GM19372 (cell line): Measurements from ENCODE around the gene MCUB.
A peak's percentile ranks its signal among the peaks of the same experiment; 100 is the strongest.
"Not testable (repeated sequence)": the region's sequence is repeated elsewhere in the genome, so short reads cannot be mapped to it uniquely, and the experiment has no call there.

Experiments
- ATAC-seq: cut with Tn5 transposase; IDR thresholded peaks from one replicate; pipeline ENCODE4 v1.9.1; 2021; ENCODE audit warnings: mild to moderate bottlenecking, low read depth, moderate library complexity; ENCODE audit not compliant: unreplicated experiment

The MCUB gene, protein sequence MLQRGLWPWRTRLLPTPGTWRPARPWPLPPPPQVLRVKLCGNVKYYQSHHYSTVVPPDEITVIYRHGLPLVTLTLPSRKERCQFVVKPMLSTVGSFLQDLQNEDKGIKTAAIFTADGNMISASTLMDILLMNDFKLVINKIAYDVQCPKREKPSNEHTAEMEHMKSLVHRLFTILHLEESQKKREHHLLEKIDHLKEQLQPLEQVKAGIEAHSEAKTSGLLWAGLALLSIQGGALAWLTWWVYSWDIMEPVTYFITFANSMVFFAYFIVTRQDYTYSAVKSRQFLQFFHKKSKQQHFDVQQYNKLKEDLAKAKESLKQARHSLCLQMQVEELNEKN

DNA sequence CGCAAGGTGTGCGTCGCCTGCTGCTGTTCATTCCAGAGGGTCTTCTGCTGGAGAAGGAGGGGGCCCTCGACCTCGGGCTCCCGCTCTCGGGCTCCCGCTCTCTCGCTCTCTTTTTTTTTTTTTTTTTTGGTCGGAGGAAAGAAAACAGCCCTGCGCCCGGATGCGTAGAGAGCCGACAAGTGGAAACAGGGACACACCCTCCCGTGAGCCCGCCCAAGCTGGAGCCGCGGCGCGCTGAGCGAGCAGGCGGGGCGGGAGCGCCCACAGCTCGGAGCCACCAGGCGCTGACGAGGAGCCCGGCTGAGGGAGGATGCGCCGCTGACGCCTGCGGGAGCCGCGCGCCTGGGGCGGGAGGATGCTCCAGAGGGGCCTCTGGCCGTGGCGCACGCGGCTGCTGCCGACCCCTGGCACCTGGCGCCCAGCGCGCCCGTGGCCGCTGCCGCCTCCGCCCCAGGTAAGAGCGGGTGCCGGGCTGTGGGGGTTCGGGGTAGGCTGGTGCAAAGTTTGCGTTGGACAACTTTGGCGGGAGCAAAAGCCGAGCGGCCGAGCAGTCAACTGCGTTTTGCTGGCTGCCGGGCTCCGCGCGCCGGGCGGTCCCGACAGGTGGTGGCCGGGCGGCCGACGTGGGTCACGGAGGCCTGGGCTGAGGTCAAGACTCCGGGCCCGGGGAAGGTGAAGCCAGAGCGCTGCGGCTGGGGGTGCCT, at the start of gene MCUB:
MCUB (plus strand) TSS at position 264 of the 704 bp plus-strand sequence; CDS start at position 356, 92 bp downstream.
- ATAC-seq = peak; percentile 87

DNA sequence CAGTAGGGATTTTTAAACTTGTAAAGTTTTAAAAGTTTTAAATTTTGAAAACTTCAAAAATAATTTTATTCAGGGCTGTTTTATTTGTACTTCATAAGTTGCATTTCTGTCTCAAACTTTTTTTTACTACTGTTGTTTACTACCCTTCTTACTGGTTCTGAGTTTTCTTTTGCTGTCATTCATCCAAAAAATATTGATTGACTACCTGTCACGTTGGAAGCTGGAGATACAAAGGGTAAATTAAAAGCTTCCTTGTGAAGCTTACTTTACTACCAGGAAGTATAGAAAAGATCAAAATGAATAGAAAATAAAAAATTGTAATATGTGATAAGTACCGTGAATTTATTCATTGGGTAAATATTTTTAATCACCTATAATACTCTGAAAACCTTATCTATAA, 49.4 kb upstream of the MCUB start:
- ATAC-seq = no peak

DNA sequence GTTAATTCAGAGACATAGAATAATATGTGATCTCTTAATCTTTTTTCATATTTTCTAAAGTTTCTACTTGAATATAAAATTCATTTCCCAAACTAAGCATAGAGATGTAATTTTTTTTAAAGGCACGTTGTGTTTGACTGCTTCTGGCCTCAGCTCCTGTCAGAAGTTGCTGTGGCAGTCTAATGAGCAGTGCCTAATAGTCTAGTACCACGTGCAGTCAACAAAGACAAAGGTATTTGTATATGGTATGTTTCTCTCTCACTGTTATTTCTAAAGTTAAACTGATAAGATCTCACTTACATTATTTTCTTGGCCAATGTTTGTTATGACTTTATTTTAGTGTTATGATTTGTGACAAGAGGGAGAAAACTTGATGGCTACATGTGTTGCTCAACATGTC, 48.6 kb upstream of the MCUB start:
- ATAC-seq = no peak

DNA sequence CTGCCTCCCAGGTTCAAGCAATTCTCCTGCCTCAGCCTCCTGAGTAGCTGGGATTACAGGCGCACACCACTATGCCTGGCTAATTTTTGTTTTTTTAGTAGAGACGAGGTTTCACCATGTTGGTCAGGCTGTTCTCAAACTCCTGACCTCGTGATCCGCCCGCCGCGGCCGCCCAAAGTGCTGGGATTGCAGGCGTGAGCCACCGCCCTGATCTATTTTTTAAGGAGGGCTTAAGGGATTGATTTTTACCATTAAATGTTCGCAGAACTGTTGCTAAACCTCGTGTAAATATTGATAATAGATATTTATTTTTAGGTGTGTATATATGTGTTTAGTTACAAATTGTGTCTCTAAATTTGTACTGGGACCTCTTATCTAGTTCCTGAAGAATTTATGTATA, 46.7 kb upstream of the MCUB start:
- not testable (repeated sequence) for ATAC-seq

DNA sequence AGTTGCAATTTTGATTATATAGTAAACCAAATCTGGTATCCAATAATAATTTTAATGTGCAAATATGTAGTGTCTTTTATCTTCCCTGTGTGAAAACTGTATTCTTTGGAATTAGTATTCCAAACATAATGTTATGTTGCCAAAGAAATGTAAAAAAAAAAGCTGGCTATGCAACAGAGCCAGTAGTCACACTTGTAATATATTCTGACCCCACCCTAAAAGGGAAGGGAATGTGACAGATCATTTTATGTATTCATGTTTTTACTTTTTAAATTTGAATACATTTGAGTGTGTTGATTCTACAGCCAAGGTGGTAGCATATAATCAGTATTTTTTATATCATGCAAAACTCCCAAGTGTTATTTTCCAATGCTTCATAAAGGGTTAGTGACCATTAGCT, 27.9 kb upstream of the MCUB start:
- no peak for ATAC-seq

DNA sequence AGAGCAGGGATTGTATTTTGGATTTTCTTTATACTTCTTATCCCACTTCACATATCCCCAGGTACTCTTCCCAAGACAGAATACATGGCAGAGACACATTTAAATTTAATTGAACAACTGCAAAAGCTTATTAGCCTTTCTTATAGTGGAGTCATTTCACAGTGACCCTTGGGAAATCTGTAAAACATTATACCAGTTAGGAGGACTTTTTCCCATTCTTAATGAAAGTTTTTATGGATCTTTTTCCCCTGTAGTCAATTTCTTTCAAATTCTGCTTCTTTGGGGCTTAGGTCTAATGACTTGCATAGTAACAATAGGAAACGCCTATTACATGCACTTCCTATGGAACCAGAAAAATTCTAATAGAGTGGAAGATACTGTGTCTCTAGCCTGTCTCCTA, 14.6 kb upstream of the MCUB start:
- ATAC-seq = no peak

DNA sequence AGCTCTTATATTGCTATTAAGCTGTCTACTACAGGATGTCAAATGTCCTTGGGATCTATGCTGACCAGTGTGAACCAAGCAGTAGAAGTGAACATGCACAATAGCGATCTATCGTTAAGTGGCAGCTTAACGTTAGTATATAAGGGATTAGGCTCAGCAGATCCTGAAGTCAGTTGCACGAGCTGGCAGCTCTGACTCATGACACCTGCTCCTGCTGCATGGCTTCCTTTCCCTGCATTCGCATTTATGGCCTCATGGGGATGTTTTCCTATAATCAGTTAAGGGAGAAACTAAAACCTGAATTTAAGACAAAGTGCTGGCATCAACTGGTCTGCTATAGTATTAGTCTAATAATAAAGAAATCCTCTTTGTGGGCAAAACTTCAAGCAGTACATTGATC, 12.7 kb upstream of the MCUB start:
- no peak for ATAC-seq

DNA sequence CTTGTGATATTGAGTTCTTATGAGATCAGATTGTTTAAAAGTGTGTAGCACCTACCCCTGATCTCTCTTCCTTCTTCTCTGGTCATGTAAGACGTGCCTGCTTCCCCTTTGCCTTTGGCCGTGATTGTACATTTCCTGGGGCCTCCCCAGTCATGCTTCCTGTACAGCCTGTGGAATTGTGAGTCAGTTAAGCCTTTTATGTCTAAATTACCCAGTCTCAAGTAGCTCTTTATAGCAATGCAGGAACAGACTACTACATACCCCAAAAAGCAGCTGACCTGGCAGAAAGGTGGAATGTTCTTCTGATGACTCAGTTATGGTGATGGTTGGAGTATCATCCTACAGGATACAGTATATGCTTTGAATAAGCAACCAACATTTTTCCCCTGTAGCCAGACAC, 11.4 kb upstream of the MCUB start:
- ATAC-seq = no peak

DNA sequence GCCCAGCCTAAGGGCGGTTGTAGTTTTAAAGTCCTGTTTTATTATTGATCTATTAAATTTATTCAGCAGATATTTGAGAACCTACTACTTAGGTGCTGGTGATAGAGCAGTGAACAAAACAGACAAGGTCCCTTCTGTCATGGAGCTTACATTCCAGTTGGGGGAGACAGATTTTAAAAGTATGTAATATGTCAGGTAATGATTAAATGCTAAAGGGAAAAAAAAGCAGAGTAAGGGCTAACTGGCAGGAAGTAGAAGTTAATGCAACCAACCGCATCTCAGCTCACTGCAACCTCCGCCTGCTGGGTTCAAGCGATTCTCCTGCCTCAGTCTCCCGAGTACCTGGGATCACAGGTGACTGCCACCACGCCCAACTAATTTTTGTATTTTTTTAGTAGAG, 7.8 kb upstream of the MCUB start:
- no peak for ATAC-seq

DNA sequence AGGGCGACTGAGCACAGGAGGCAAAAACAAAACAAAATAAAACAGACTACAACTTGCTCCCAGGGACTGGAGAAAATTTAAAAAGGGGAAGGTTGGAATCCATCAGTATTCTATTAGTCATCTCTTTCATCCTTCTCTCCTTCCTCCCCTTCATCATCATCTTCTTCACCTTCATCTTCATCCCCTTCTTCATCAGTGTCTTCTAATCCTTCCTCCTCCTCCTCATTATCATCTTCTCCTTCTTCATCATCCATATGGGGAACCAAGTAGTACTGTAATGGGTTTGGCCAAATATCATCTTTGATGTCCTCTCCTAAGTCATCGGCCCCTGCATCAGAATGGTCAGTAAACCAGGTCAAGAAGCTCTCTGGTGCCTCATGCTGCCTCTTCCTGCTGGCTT, 6.9 kb upstream of the MCUB start:
- no peak for ATAC-seq

DNA sequence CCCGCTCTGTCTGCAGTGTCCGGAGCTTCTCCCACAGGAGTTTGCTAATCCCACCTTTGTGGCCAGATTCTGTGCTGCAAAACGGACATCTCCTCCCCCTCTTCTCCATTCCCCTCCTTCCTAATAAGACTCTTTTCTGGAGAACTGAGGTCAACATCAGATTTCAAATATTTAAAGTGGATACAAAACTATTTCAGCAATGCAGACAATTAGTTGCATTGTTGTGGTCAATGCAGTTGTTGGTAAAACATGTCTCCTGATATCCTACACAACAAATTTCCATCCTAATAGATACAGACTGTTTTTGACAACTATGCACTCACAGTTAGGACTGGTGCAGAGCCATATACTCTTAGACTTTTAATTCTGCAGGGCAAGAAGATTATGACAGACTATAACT, 5.1 kb upstream of the MCUB start:
- ATAC-seq = no peak

DNA sequence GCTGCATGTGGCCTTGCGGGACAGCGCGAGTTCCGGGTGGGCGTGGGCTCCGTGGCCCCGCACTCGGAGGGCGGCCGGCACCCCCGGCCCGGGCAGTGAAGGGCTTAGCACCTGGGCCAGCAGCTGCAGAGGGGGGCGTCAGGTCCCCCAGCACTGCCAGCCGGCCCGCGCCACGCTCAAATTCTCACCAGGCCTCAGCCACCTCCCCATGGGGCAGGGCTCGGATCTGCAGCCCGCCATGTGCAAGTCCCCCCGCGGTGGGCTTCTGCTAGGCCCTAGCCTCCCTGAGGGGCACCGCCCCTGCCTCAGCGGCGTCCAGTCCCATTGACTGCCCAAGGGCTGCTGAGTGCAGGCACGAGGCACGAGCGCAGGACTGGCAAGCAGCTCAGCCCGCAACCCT, 2.6 kb upstream of the MCUB start:
- no peak for ATAC-seq

DNA sequence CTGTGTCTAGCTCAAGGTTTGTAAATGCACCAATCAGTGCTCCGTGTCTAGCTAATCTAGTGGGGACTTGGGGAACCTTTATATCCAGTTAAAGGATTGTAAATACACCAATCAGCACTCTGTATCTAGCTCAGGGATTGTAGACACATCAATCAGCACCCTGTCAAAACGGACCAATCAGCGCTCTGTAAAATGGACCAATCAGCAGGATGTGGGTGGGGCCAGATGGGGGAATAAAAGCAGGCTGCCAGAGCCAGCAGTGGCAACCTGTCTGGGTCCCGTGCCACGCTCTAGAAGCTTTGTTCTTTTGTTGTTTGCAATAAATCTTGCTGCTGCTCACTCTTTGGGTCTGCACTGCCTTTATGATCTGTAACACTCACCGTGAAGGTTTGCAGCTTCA, 2.0 kb upstream of the MCUB start:
- not testable (repeated sequence) for ATAC-seq

DNA sequence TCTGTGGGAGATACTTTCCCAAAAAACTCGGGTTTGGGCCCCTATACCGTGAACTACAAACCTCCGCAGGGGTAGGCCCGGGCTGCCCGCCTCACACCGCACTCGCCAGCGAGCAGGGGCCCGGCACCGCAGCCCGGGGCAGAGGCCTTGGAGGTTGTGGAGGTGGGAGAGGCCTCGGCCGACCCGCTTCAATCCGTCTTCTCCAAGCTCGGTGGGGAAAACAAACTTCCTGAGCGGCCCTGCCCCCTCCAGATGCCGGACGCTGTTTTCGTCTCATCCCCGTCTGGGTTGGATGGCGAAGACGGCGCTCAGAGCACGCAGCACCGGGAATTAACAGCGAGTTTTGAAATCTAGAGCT, 442 bp upstream of the MCUB start:
- ATAC-seq = peak; percentile 16

DNA sequence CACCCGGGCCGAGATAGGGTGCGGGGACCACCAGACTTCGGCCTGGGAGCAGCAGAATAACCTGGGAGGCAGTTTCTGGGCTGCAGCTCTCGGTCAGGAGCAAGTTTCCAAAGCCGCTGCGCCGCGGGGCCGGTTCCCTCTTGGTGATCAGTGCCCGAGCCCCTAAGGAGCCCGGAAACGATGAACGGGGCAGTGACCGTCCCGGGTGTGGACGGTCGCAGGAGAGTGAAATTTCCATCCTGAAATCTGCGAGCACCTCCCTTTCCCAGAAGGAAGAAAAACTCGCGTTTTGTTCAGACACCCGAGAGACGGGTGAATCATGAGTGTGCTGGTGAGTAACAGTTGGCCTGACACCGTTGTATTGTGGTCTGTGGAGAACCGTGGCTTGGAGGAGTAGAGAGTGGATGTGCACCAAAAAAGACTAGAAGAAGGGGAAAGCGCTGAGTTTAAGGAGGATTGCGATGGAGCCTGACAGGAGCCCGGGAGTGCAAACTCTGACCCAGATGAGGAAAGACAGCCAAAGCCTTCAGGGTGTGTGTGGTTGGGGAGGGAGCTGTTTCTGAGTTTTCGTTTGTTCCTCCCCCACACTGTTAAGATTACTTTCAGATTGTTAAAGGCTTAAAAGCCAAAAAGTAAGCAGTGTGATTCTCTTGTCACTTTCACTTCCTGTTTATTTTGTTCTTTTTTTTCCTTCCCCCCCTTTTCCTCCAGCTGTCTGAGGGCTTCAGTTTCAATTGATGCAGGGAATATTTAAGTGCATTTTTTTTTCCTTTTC, 828 bp downstream of the MCUB start:
- ATAC-seq = peak; percentile 61

DNA sequence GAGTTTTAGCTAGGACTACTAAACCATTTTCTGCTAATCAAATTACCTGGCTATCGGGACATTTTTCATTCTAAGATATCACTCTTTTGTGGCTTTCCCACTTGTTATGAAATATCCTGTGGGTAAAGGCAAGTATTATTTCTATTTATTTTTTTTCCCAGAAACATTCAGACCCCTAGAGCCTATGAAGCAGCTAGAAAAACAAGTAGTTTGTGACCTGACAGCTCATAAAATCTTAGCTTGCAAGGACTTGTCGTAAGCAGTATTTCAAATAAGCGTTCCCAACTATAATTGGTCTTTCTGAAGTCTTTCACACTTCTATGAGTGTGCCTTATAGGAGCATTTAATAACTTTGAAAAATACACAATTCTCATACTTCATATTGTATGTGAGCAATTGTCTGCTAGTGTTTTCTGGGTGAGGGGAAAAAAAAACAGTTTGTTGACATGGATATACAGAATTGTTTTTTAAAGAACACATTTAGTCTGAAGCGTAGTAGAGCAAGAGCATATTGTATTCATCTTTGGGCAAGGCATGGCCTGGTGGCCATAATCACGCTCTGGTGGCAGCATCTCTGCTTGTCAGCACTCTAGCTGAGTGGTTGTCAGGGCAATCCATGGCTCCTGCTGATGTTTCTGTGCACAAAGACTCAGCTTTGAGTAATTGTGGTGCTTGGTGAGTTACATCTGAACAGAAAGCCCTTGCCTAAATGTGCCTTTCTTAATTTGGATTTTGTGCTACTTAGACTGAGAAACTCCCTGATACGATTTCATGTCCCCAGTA, 2.6 kb downstream of the MCUB start:
- ATAC-seq = no peak

DNA sequence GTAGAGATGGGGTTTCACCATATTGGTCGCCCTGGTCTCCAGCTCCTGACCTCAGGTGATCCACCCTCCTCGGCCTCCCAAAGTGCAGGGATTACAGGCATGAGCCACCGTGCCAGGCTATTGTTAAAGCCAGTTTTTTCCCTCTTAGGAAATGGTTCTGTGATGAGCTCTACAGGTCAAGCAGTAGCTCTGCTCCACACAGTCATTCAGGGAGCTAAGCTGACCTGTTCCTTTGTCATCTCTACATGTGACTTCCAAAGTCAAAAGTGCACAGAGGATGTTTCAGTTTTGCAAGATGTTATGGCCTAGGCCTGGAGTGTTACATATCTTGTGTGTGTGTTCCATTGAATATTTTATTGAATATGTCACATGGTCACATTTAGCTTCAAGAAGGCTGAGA, 11.4 kb downstream of the MCUB start:
- no peak for ATAC-seq

DNA sequence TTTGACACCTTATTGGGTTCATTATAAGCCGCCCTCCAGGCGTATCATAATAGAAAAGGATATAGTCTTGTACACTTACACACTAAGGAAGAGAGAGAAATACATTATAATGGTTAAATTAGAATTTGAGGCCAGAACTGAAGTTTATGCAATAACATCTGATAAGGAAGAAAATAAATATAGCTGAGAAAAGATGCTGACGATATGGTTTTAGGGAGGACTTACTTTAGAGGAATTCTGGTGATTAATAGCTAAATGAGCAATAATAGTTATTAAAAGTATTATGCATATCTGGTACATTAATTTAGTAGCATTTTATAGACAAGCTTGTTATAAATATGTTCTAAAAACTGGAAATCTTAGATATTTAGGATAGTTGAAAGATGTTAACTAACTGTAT, 12.1 kb downstream of the MCUB start:
- ATAC-seq = no peak

DNA sequence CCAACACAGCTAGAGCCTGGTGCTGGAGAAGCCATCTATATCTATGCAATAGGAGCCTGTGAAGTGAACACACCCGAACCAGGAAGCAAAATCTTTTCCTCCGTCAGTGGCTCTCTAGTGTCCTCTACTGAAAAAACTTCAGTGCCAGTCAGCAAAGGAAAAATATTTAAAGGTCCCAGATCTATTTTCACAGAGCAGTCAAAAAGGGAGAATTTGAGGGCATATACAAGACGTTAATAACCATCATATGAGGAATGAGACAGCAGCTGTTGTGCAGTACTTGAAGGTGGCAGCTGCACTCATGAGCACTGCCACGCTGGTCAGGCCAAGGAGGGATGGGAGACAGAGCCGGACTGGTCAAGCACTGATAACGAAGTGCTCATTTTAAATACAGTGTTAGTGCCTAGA, 14.4 kb downstream of the MCUB start:
- no peak for ATAC-seq

DNA sequence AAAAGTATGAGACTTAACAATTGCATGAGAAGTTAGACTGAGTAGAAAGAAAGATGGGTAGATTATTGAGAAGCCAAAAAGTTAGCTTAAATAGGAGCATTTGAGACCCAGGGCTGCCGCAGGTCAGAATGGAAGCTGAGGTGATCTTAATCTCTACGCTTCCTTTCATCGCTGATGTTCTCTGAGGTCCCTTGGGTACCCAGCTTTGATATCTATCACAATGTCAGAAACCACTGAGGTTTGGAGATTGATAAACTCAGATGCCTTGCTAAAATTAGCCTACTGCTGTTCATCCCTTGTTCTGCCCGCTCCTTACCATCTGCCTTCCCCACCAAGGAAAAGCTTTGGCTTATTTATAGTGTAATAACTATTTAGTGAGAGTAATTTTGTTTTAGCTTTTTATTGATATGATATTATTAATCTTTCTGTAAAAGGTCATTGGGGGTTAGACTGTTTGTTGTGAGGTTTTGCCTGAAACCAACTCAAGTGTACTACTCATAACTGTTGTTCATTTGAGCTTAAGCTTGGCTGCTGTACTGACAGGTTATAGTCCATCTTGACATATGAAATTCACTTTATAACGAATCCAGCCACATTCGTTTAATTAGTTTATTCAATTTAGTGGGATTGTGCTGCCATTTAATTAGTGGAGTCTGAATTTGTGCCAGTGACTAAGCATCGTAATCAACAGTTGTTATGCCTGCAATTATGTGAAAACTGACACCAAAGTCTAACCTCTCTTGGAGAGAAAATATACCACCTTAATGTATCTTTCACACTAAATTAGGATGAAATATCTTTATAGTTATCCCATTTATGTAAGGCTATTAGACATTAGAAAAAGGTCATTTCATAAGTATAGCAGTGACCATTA, 15.1 kb downstream of the MCUB start:
- ATAC-seq = no peak
